Astrocyte of the spinal cord (primary cell): ENCODE measurements around the gene PTGER1.
"Not testable (repeated sequence)": the region's sequence is repeated elsewhere in the genome, so short reads cannot be mapped to it uniquely, and the experiment has no call there.

Source experiments
- DNase-seq: peaks from one replicate; pipeline ENCODE4 v3.0.0; 2011; ENCODE audit warnings: low read depth, low spot score
- H3K4me3 ChIP-seq: 2 replicates; pipeline ENCODE4 v1.5.1; 2011; ENCODE audit warnings: low read depth, mild to moderate bottlenecking, low read length, moderate library complexity
- CTCF ChIP-seq: IDR thresholded peaks from 2 replicates; pipeline ENCODE4 v1.5.1; 2012; ENCODE audit warnings: low read depth, mild to moderate bottlenecking, low read length, inconsistent platforms
- in situ Hi-C: cut with HindIII; loops from 2 replicates; pipeline ENCODE4 v1.10.0; 2017; ENCODE audit warnings: low sequenced_read_pairs

The PTGER1 gene

GRCh38 chr19:14511229-14511593, 36.1 kb upstream of the PTGER1 start:
- TF ChIP-seq CTCF, result no peak
- in situ Hi-C loops, result no loop called here
- no peak overlapping the region for H3K4me3 ChIP-seq
- DNase-seq, result no peak

DNA sequence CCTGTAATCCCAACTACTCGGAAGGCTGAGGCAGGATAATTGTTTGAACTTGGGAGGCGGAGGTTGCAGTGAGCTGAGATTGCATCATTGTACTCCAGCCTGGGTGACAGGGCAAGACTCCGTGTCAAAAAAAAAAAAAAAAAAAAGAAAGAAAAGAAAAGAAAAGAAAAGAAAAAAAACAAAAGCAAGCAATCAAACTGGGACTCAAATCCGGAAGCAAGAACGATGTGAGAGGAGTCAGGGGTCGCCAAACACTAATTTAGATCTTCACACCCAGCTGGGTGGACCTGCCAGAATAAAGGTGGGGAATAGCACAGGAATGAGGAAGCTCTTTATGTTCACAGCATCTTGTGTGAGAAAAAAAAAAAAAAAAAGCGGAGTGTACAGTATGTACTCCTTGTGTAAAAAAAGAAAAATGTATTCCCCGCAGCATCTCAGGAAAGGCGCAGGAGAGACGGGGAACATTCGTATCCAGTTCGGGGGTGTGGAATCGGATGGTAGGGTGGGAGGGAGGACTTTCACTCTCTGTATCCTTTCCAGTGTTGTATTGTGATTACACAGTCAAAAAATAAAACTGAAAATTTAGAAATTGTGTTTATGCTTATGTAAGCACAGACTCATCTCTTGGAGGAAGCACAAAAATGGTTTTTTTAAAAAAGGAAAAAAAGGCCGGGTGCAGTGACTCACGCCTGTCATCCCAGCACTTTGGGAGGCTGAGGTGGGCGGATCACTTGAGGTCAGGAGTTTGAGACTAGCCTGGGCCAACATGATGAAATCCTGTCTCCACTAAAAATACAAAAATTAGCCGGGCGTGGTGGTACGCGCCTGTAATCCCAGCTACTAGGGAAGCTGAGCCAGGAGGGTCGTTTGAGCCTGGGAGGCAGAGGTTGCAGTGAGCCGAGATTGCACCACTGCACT, 35.4 kb upstream of the PTGER1 start:
- TF ChIP-seq CTCF, result no peak
- peak; percentile 81 for DNase-seq
- in situ Hi-C loops, result no loop called here
- H3K4me3 ChIP-seq, result no peak overlapping the region

DNA sequence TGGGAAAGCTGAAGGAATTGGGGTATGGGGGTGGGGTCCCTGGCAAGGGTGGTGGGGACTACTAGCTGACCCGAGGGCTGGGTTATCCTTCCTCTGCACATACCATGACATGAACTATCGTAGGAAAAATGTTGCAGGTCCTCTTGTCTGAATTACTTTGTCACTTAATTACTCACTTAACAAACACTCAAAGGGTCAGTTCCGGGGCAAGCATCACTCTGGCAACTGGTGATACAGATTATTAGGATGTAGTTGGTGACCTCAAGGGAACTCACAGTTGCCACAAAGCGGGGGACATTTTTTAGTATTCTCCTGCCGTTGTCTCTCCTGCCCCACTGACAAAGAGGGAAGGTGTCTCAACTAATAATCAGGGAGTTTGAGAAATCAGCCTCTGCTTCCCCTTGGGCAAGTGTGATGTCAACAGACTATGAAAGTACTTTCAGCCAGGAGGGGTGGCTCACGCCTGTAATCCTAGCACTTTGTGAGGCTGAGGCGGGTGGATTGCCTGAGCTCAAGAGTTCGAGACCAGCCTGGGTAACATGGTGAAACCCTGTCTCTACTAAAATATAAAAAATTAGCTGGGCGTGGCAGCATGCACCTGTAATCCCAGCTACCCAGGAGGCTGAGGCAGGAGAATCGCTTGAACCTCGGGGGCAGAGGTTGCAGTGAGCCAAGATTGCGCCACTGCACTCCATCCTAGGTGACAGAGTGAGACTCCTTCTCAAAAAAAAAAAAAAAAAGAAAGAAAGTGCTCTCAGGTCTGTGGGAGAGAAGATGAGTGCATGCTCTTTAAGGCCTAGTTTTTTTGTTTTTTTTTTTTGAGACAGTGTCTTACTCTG, 32.8 kb upstream of the PTGER1 start:
- in situ Hi-C loops, result no loop called here
- no peak for DNase-seq
- TF ChIP-seq CTCF, result no peak
- H3K4me3 ChIP-seq, result no peak overlapping the region

GRCh38 chr19:14505488-14506239, 30.5 kb upstream of the PTGER1 start:
- peak; percentile 83 for TF ChIP-seq CTCF
- DNase-seq, result peak; percentile 64
- in situ Hi-C loops, result no loop called here
- no peak overlapping the region for H3K4me3 ChIP-seq

DNA sequence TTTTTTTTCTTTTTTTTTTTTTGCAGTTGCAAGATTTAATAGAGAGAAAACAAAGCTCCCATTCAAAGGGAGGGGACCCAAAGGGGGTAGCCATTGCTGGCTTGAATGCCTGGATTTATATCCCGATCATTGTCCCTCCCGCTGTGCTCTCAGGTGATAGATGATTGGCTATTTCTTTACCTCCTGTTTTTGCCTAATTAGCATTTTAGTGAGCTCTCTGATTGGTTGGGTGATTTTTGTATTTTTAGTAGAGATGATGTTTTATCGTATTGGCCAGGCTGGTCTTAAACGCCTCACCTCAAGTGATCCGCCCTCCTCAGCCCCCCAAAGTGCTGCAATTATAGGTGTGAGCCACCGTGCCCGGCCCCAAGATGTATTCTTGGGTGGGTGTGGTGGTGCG, 29.4 kb upstream of the PTGER1 start:
- DNase-seq, H3K4me3 ChIP-seq, in situ Hi-C loops: not testable (repeated sequence)

DNA sequence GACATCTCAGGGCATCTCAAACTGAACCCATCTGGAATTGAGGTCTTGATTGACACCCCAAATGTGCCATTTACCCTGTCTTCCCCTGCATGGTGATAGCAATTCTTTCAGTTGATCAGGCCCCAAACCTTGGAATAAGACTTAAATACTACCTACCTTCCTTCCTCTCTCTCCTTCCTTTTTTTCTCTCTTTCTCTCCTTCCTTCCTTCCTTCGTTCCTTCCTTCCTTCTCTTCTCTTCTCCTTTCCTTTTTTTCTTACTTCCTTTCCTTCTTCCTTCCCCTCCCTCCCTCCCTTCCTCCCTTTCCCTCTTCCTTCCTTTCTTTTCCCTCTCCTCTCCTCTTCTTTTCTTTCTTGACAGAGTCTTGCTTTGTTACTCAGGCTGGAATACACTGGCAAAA, 28.1 kb upstream of the PTGER1 start:
- DNase-seq, result no peak
- in situ Hi-C loops, result no loop called here
- H3K4me3 ChIP-seq, result no peak overlapping the region
- no peak for TF ChIP-seq CTCF
